Colonic mucosa (tissue), 4 donors: ENCODE data around the gene RFTN1. TPM values are rescaled to one million over a fixed set of nuclear protein-coding genes. Genes with fewer than 3 reads are reported as not detected.

ENCODE experiments used
- DNase-seq: peaks from one replicate; pipeline ENCODE4 v3.0.0-alpha.2; 2020
- H3K27ac ChIP-seq: fragments of 200-600 bp; one replicate; pipeline ENCODE4 v1.8.0; 2021
- H3K27me3 ChIP-seq: fragments of 200-600 bp; one replicate; pipeline ENCODE4 v1.8.0; 2021
- H3K36me3 ChIP-seq: fragments of 200-600 bp; one replicate; pipeline ENCODE4 v1.8.0; 2021
- H3K4me1 ChIP-seq: fragments of 200-600 bp; one replicate; pipeline ENCODE4 v1.8.0; 2021; ENCODE audit warnings: mild to moderate bottlenecking
- H3K4me3 ChIP-seq: fragments of 200-600 bp; one replicate; pipeline ENCODE4 v1.8.0; 2021
- H3K9ac ChIP-seq, 2 donors: one replicate each; pipeline ENCODE4 v1.7.0; 2013; ENCODE audit warnings: control low read depth in 2 of 2, low read depth in 2 of 2, low read length in 2 of 2
- H3K9me3 ChIP-seq: fragments of 200-600 bp; one replicate; pipeline ENCODE4 v1.8.0; 2021
- CTCF ChIP-seq: fragments of 200-600 bp; IDR thresholded peaks from one replicate; pipeline ENCODE4 v1.8.0; 2022; ENCODE audit warnings: antibody characterized with exemption, mild to moderate bottlenecking
- intact Hi-C: fragments of 100-400 bp; cut with DNase I; formaldehyde crosslinking; loops from one replicate; pipeline ENCODE4 v1.14.1; 2022
- total RNA-seq, 2 donors: library from RNA; stranded (reverse); fragmentation: NEBNext Ultra II Directional in 1 of 2; extraction: Animal tissue kit (Norgen Biotek cat#: 25700) in 1 of 2; gene quantifications; one replicate each; pipeline ENCODE4 v1.2.1, GENCODE V29; 2021
- donor health status: healthy.
- donor health status: DM: no; HTN: no; CAD: no.
- donor health status: DM: no; HTN: no; CAD: no.

RFTN1 gene
- total RNA-seq, 2 donors from 2014 or later = 4.0 to 10.2 TPM

- Histone ChIP-seq H3K4me1 (no peaks in the 10 kb centered on the region), H3K36me3 (no peaks in the 10 kb centered on the region), H3K9ac (no peak overlapping the region), H3K27me3 (no peaks in the 10 kb centered on the region), H3K9me3 (no peaks in the 10 kb centered on the region), H3K4me3 (no peak overlapping the region), H3K27ac (no peak overlapping the region)
- intact Hi-C loops = no loop called here
- DNase-seq = no peak
- TF ChIP-seq CTCF = no peak
Observed at GRCh38 chr3:16363636-16364035, 149.9 kb downstream of the RFTN1 start.

GRCh38 chr3:16362770-16363169, 150.7 kb downstream of the RFTN1 start:
- Histone ChIP-seq H3K27me3 (no peaks in the 10 kb centered on the region), H3K27ac (no peak overlapping the region), H3K4me3 (no peak overlapping the region), H3K36me3 (no peaks in the 10 kb centered on the region), H3K9me3 (no peaks in the 10 kb centered on the region), H3K9ac (no peak overlapping the region), H3K4me1 (no peaks in the 10 kb centered on the region)
- DNase-seq = no peak
- intact Hi-C loops = no loop called here
- no peak for TF ChIP-seq CTCF

- no peak overlapping the region for H3K4me3 ChIP-seq
- intact Hi-C loops = no loop called here
- no peaks in the 10 kb centered on the region for H3K27me3 ChIP-seq
- no peak overlapping the region for H3K9ac ChIP-seq
- H3K9me3 ChIP-seq = no peaks in the 10 kb centered on the region
- no peak for TF ChIP-seq CTCF
- no peak overlapping the region for H3K27ac ChIP-seq
- no peaks in the 10 kb centered on the region for H3K4me1 ChIP-seq
- no peaks in the 10 kb centered on the region for H3K36me3 ChIP-seq
- no peak for DNase-seq
Observed at GRCh38 chr3:16361087-16361486, 152.4 kb downstream of the RFTN1 start.

GRCh38 chr3:16359331-16359730, 154.2 kb downstream of the RFTN1 start:
- no peak for DNase-seq
- TF ChIP-seq CTCF = no peak
- Histone ChIP-seq H3K27ac (no peak overlapping the region), H3K9ac (no peak overlapping the region), H3K27me3 (no peaks in the 10 kb centered on the region), H3K4me1 (no peaks in the 10 kb centered on the region), H3K36me3 (no peaks in the 10 kb centered on the region), H3K9me3 (no peaks in the 10 kb centered on the region), H3K4me3 (no peak overlapping the region)
- intact Hi-C loops = no loop called here

GRCh38 chr3:16358336-16358735, 155.2 kb downstream of the RFTN1 start:
- no peaks in the 10 kb centered on the region for H3K4me1 ChIP-seq
- H3K27ac ChIP-seq = no peak overlapping the region

More at GRCh38 chr3:16358336-16358735, 155.2 kb downstream of the RFTN1 start:
- TF ChIP-seq CTCF = no peak
- Histone ChIP-seq H3K27me3 (no peaks in the 10 kb centered on the region), H3K4me3 (no peak overlapping the region), H3K9me3 (no peaks in the 10 kb centered on the region), H3K9ac (no peak overlapping the region), H3K36me3 (no peaks in the 10 kb centered on the region)
- no peak for DNase-seq
- intact Hi-C loops = no loop called here
